H9 (cell line): ENCODE results near the gene CDK17. TPM values are rescaled to one million over a fixed set of nuclear protein-coding genes. Genes with fewer than 3 reads are reported as not detected.

ENCODE experiments used
- DNase-seq: peaks from one replicate; pipeline ENCODE4 v3.0.0-alpha.2; 2017
- H2AFZ ChIP-seq: one replicate; pipeline ENCODE4 v1.6.1; 2013; ENCODE audit warnings: mild to moderate bottlenecking, low read length, control low read depth, moderate library complexity
- H2AK5ac ChIP-seq: 2 replicates; pipeline ENCODE4 v1.6.1; 2013; ENCODE audit warnings: low read length, control low read depth, mixed read lengths; ENCODE audit not compliant: insufficient read length
- H2BK120ac ChIP-seq: one replicate; pipeline ENCODE4 v1.6.1; 2013; ENCODE audit warnings: low read depth, mild to moderate bottlenecking, low read length, control low read depth, inconsistent platforms; ENCODE audit not compliant: poor library complexity, severe bottlenecking
- H2BK12ac ChIP-seq: 2 replicates; pipeline ENCODE4 v1.6.1; 2013; ENCODE audit warnings: low read length, control low read depth, mixed read lengths, low read depth; ENCODE audit not compliant: insufficient read length
- H2BK15ac ChIP-seq: 2 replicates; pipeline ENCODE4 v1.6.1; 2013; ENCODE audit warnings: low read depth, low read length, control low read depth
- H2BK20ac ChIP-seq: one replicate; pipeline ENCODE4 v1.6.1; 2013; ENCODE audit warnings: low read depth, mild to moderate bottlenecking, low read length, control low read depth, inconsistent platforms; ENCODE audit not compliant: poor library complexity, severe bottlenecking
- H2BK5ac ChIP-seq: 2 replicates; pipeline ENCODE4 v1.6.1; 2013; ENCODE audit warnings: low read length, control low read depth, mixed read lengths; ENCODE audit not compliant: insufficient read length
- H3K14ac ChIP-seq: 2 replicates; pipeline ENCODE4 v1.6.1; 2013; ENCODE audit warnings: low read length, control low read depth; ENCODE audit not compliant: insufficient read depth
- H3K18ac ChIP-seq: 2 replicates; pipeline ENCODE4 v1.6.1; 2013; ENCODE audit warnings: low read depth, mild to moderate bottlenecking, mixed read lengths, low read length, control low read depth; ENCODE audit not compliant: insufficient read length
- H3K23ac ChIP-seq: 2 replicates; pipeline ENCODE4 v1.6.1; 2013; ENCODE audit warnings: low read length, control low read depth, mixed read lengths, low read depth; ENCODE audit not compliant: insufficient read length
- H3K23me2 ChIP-seq: 2 replicates; pipeline ENCODE4 v1.6.1; 2013; ENCODE audit warnings: low read depth, mild to moderate bottlenecking, mixed read lengths, low read length, control low read depth; ENCODE audit not compliant: insufficient read length, poor library complexity, severe bottlenecking
- H3K27ac ChIP-seq: 2 replicates; pipeline ENCODE4 v1.5.1; 2013; ENCODE audit warnings: low read length, control low read depth, mixed read lengths, low read depth; ENCODE audit not compliant: insufficient read length
- H3K27me3 ChIP-seq: 2 replicates; pipeline ENCODE4 v1.6.1; 2013; ENCODE audit warnings: low read length, control low read depth, inconsistent platforms; ENCODE audit not compliant: insufficient read depth
- H3K4ac ChIP-seq: 2 replicates; pipeline ENCODE4 v1.6.1; 2013; ENCODE audit warnings: low read depth, mild to moderate bottlenecking, control low read depth, inconsistent platforms, low read length, moderate library complexity
- H3K4me1 ChIP-seq: 2 replicates; pipeline ENCODE4 v1.6.1; 2013; ENCODE audit warnings: low read length, control low read depth, inconsistent platforms; ENCODE audit not compliant: insufficient read depth
- H3K4me2 ChIP-seq: 2 replicates; pipeline ENCODE4 v1.6.1; 2013; ENCODE audit warnings: low read length, control low read depth, mixed read lengths; ENCODE audit not compliant: insufficient read length, insufficient read depth
- H3K56ac ChIP-seq: 2 replicates; pipeline ENCODE4 v1.6.1; 2013; ENCODE audit warnings: low read depth, mild to moderate bottlenecking, mixed read lengths, low read length, control low read depth; ENCODE audit not compliant: insufficient read length
- H3K79me1 ChIP-seq: 2 replicates; pipeline ENCODE4 v1.6.1; 2013; ENCODE audit warnings: low read depth, mild to moderate bottlenecking, moderate library complexity, low read length, control low read depth, inconsistent platforms; ENCODE audit not compliant: insufficient read depth, poor library complexity, severe bottlenecking
- H3K79me2 ChIP-seq: 2 replicates; pipeline ENCODE4 v1.6.1; 2013; ENCODE audit warnings: low read length, control low read depth, inconsistent platforms; ENCODE audit not compliant: insufficient read depth
- H3K9ac ChIP-seq: 2 replicates; pipeline ENCODE4 v1.6.1; 2013; ENCODE audit warnings: low read length, control low read depth, mixed read lengths; ENCODE audit not compliant: insufficient read length; ENCODE audit errors: extremely low read depth
- H3K9me3 ChIP-seq: one replicate; pipeline ENCODE4 v1.6.1; 2013; ENCODE audit warnings: low read depth, low read length, inconsistent platforms; ENCODE audit not compliant: control insufficient read depth
- H3T11ph ChIP-seq: one replicate; pipeline ENCODE4 v1.6.1; 2013; ENCODE audit warnings: mild to moderate bottlenecking, low read length, control low read depth, inconsistent platforms
- H4K20me1 ChIP-seq: one replicate; pipeline ENCODE4 v1.6.1; 2013; ENCODE audit not compliant: control insufficient read depth, insufficient read length, insufficient read depth
- H4K5ac ChIP-seq: 2 replicates; pipeline ENCODE4 v1.6.1; 2013; ENCODE audit warnings: low read depth, mild to moderate bottlenecking, mixed read lengths, low read length, control low read depth; ENCODE audit not compliant: insufficient read length
- H4K8ac ChIP-seq: replicated peaks from 2 replicates; pipeline ENCODE4 v1.6.1; 2013; ENCODE audit warnings: low read length, control low read depth, mixed read lengths, low read depth; ENCODE audit not compliant: insufficient read length
- H4K91ac ChIP-seq: 2 replicates; pipeline ENCODE4 v1.6.1; 2013; ENCODE audit warnings: low read depth, mild to moderate bottlenecking, moderate library complexity, mixed read lengths, low read length, control low read depth; ENCODE audit not compliant: insufficient read length
- H3K27ac Mint-ChIP-seq, 3 experiments: 2 replicates in 2 of 3; 3 replicates in 1 of 3; pipeline ENCODE4 v1.8.0; 2020 to 2021; ENCODE audit warnings: mixed read lengths in 3 of 3, mild to moderate bottlenecking in 1 of 3, moderate library complexity in 1 of 3
- H3K27me3 Mint-ChIP-seq: 2 replicates; pipeline ENCODE4 v1.8.0; 2021; ENCODE audit warnings: low read depth, mild to moderate bottlenecking, moderate library complexity, mixed read lengths
- H3K36me3 Mint-ChIP-seq, 3 experiments: 2 replicates in 2 of 3; 3 replicates in 1 of 3; pipeline ENCODE4 v1.8.0; 2020 to 2021; ENCODE audit warnings: low read depth in 3 of 3, mixed read lengths in 3 of 3; ENCODE audit not compliant: insufficient read depth in 1 of 3
- H3K4me1 Mint-ChIP-seq, 2 experiments: 2 replicates each; pipeline ENCODE4 v1.8.0; 2020; ENCODE audit warnings: mixed read lengths in 2 of 2
- H3K4me3 Mint-ChIP-seq, 2 experiments: 2 replicates in 1 of 2; 3 replicates in 1 of 2; pipeline ENCODE4 v1.8.0; 2020 to 2021; ENCODE audit warnings: mild to moderate bottlenecking in 2 of 2, mixed read lengths in 2 of 2, moderate library complexity in 1 of 2
- H3K9me3 Mint-ChIP-seq, 2 experiments: 2 replicates in 1 of 2; 3 replicates in 1 of 2; pipeline ENCODE4 v1.8.0; 2020; ENCODE audit warnings: mild to moderate bottlenecking in 2 of 2, mixed read lengths in 2 of 2, moderate library complexity in 1 of 2
- WGBS: extraction: QIAGEN DNeasy Blood & Tissue Kit; methylation state at CpG from one replicate; pipeline ENCODE4 v1.1.7; 2013; ENCODE audit warnings: missing lambda C conversion rate, low lambda C conversion rate, mixed read lengths; ENCODE audit not compliant: insufficient read length; ENCODE audit errors: extremely low coverage; 5-methylcytosine and 5-hydroxymethylcytosine counted together
- total RNA-seq: library from RNA; stranded (reverse); gene quantifications from 2 replicates; pipeline ENCODE4 v1.2.1, GENCODE V29; 2021
- TF ChIP-seq, protein P1 (sequence below): fragments of 200-600 bp; sonication (generic); conservative IDR thresholded peaks from 3 replicates; pipeline ENCODE4 v1.8.0; 2021; ENCODE audit warnings: antibody characterized with exemption, mild to moderate bottlenecking

The CDK17 gene
- total RNA-seq, 1 experiment from 2014 or later: 28.8 TPM

DNA sequence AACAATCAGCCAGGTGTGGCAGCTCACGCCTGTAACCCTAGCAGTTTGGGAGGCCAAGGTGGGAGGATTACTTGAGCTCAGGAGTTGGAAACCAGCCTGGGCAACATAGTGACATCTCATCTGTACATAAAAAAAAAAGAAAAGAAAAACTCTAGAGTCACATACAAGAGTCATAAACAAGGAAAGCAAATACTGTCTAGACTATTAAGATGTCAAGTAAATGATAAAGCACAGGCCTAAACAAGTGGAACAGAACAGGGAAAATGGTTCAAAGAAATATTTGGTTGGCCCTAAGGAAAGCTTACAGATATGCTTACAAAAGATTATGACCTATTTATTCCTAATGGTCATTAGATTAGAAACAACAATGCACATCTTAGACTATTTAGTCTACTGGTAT lies 12.3 kb downstream of the CDK17 start:
- Histone ChIP-seq H3K14ac (no peak overlapping the region), H2BK12ac (no peak overlapping the region), H3K18ac (no peak overlapping the region), H4K91ac (no peak overlapping the region), H3K9ac (no peak overlapping the region), H3K27ac (no peak overlapping the region), H3K23me2 (no peaks in the 10 kb centered on the region), H2BK120ac (no peak overlapping the region), H4K5ac (no peak overlapping the region), H3K27me3 (no peaks in the 10 kb centered on the region), H4K8ac (no peak overlapping the region), H3K4me2 (no peak overlapping the region), H3T11ph (no peak overlapping the region), H4K20me1 (no peaks in the 10 kb centered on the region), H3K56ac (no peak overlapping the region), H3K23ac (no peak overlapping the region), H2BK5ac (no peak overlapping the region), H3K4ac (no peak overlapping the region), H3K9me3 (no peaks in the 10 kb centered on the region), H2AK5ac (no peak overlapping the region), H3K79me2 (peaks cover 8% of the 10 kb centered on the region; the same call in 1 of the 2 replicates), H2BK20ac (no peak overlapping the region), H3K79me1 (peaks cover 2% of the 10 kb centered on the region), H2AFZ (no peak overlapping the region), H2BK15ac (no peak overlapping the region), H3K4me1 (no peaks in the 10 kb centered on the region)
- Mint-ChIP-seq H3K9me3 (peaks cover 4 to 5% of the 10 kb centered on the region in 2 experiments; a peak in 4 of 5 replicates), H3K27me3 (no peaks in the 10 kb centered on the region), H3K36me3 (peaks cover 4 to 17% (median 5%) of the 10 kb centered on the region in 3 experiments; a peak in 6 of 7 replicates), H3K4me1 (peaks cover 3 to 5% of the 10 kb centered on the region in 2 experiments; a peak in 2 of 4 replicates), H3K4me3 (no peak overlapping the region), H3K27ac (no peak overlapping the region)
- TF ChIP-seq, protein P1, sequence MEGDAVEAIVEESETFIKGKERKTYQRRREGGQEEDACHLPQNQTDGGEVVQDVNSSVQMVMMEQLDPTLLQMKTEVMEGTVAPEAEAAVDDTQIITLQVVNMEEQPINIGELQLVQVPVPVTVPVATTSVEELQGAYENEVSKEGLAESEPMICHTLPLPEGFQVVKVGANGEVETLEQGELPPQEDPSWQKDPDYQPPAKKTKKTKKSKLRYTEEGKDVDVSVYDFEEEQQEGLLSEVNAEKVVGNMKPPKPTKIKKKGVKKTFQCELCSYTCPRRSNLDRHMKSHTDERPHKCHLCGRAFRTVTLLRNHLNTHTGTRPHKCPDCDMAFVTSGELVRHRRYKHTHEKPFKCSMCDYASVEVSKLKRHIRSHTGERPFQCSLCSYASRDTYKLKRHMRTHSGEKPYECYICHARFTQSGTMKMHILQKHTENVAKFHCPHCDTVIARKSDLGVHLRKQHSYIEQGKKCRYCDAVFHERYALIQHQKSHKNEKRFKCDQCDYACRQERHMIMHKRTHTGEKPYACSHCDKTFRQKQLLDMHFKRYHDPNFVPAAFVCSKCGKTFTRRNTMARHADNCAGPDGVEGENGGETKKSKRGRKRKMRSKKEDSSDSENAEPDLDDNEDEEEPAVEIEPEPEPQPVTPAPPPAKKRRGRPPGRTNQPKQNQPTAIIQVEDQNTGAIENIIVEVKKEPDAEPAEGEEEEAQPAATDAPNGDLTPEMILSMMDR: no peak
- DNase-seq: no peak
- no CpG with 5 or more reads among the region's 1 CpG for WGBS
